ENCODE measurements around the gene PSMG4.

PSMG4 gene, protein sequence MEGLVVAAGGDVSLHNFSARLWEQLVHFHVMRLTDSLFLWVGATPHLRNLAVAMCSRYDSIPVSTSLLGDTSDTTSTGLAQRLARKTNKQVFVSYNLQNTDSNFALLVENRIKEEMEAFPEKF

DNA sequence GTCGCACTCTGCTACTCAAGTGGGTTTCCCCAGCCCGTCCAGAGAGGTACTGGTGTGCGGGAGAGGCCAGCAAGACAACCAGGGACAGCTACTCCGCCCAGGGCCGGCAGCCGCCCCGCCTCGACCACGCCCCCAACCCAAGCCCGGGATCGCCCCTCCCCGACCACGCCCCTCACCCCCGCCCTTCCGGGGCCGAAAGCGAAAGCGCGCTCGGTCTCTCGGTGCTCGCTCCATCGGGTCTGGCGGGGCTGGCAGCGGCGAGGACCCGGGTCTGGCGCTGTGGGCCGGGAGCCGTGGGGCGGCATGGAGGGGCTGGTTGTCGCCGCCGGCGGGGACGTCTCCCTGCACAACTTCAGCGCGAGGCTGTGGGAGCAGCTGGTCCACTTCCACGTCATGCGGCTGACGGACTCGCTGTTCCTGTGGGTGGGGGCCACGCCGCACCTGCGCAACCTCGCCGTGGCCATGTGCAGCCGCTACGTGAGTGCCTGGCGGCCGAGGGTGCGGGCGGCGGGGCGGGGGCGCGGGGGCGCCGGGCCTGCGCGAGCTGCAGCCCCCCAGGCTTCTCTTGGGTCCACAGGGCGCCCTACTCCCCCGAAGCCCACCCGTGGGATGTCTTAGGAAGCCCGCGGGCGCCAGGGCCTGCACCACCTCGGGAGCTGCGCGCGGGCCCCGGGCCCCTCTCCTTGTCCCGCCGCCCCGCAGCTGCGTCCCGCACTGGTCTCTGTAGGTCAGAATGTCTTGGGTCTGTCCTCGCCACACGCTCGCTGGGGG lies at the start of gene PSMG4:
TSS of gene PSMG4 (plus strand) at position 228 of the 771 bp plus-strand sequence. CDS start at position 304, 76 bp downstream.
- peak; percentile 94 for DNase-seq (ENCODE audit: low spot score)

DNA sequence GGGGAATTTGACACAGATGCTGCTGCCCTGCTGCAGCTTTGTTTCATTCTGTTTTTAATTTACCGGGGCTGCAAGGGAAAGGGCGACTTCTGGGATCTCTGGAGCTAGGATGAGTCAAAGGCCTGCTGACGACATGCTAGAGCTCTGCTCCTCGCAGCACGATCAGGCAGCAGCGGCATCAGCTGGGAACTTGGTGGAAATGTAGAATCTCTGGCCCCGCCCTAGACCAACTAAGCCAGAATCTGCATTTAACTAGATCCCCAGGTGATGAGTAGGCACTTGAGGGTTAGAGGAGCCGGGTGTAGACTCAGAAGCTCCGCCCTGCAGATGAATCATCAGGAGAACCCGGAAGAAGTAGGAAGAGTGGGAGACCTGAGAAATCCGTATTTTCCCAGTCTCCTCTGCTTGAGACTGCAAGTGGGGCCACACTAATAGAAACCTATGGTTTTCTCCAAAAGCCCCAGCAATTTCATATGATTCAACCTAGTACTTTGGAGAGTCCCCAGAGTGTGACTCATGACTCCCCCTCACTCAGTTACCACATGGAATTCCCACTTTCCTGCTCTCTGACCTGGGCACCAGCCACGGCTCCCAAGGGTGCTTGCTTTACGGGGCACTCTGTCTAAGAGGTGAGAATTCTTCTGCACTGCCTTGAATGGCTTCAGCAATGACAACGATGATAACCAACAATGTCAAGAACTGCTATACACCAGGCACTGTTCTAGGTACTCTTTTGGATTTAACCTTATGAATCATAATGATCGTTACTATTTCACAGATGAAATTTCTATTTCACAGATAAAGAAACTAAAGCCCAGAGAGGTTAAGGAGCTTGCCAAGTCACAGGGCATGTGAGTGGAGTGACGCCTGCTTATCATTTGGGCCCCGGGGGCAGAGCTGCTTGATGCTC lies 49.4 kb upstream of the PSMG4 start:
- DNase-seq (ENCODE audit: low spot score): peak; percentile 62

DNA sequence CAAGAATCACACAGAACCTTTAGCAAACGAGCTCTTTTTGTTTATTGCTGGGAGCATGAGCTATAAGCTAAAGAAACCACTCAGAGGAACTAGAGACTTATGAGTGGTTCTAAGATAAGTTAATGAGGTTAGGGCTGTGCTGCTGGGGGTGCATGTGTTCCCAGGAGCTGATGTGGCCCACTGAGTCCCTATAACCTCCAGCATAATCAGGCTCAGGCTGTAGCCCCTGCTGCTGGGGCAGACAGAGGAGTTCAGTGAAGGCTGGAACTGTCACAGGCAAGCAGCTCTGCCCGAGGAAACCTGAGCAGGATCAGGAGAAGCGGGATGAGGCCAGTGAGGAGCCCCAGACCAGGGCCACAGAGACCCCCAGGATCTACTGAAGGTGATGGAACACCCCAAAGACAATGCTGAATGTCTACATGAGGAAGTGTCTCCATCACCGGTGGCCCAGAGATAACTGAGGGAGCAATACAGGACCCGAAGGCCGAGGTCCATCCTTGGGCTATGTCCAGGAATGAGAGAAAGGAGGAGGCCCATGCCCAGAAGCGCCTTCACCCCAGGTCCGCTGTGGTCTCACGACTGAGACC lies 48.6 kb upstream of the PSMG4 start:
- DNase-seq (ENCODE audit: low spot score): no peak

DNA sequence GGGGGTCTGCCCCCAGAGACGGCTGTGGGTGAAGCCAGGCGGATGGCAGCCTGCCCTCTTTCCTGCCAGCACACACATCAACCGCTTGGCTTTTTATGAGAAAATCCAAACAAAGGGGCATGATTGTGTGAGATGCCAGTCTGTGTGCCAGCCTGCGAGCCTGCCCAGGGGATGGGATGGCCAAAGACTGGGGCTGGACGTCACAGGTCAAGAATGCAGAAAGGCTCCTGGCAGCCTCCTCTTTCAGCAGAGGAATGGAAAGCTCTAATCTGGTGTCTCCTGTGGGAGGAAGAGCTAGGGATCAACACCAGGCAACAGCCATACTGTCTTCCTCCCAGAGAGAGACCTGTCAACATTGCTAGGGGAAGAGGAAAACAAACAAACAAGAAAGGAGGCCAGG lies 47.1 kb upstream of the PSMG4 start:
- peak; percentile 91 for DNase-seq (ENCODE audit: low spot score)

DNA sequence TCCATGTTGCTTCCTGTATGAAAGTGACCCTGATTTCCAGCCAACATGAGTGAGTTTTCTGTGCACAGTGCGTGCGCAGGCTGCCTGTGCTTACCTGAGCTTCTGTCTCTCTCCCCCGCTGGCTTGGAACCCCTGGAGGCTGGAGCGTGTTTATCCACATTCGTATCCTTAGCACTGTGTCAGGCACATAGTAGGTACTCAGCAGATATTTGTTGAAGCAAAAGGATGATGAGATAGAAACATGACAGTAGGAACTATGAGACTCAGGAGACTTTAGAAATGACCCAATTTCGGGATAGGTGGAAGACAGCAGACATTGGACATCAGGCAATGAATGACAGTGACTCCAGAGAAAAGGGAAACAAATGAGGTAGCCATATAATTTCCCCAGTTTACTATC lies 46.5 kb upstream of the PSMG4 start:
- no peak for DNase-seq (ENCODE audit: low spot score)

DNA sequence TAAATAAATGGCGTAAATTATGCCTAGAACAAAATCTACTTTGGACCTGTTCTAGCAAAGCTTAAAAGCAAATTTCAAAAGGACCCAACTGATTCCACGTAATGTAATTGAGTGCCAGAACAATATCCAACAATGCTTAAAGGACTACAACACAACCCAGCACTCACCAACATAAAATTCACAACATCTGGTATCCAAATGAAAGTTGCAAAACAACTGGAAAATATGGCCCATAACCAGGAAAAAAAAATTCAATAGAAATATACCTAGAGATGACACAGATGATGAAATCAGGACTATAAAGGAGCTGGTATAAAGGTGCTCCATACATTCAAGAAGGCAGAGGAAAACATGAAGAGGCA lies 45.4 kb upstream of the PSMG4 start:
- DNase-seq (ENCODE audit: low spot score): no peak

DNA sequence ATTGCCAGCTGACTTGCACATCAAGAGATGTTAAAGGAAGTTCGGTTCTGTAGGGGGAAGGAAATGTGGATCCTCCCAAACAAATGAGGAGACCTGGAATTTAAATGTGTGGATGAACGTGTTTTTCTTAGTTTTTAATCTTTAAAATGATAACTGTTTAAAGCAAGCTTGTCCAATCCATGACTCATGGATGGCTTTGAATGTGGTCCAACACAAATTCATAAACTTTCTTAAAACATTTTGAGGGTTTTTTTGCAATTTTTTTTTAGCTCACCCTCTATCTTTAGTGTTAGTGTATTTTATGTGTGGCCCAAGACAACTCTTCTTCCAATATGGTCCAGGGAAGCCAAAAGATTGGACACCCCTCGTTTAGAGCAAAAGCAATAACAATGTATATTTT lies 43.8 kb upstream of the PSMG4 start:
- DNase-seq (ENCODE audit: low spot score): no peak

DNA sequence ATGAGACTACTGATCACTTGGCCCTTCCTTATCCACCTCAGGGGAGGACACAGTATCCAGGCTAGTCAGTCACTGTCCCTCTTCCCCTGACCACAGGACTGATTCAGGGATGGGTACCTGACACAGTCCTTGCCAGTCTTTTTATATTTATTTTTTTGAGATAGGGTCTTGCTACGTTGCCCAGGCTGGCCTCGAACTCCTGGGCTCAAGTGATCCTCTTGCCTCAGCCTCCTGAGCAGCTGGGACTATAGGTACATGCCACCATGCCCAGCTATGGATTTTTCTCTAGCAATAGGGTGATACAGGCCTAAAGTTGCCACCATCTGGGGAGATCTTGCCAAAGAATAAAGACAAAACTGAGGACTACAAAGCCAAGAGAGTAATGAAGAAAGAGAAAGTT lies 41.5 kb upstream of the PSMG4 start:
- DNase-seq (ENCODE audit: low spot score): no peak

DNA sequence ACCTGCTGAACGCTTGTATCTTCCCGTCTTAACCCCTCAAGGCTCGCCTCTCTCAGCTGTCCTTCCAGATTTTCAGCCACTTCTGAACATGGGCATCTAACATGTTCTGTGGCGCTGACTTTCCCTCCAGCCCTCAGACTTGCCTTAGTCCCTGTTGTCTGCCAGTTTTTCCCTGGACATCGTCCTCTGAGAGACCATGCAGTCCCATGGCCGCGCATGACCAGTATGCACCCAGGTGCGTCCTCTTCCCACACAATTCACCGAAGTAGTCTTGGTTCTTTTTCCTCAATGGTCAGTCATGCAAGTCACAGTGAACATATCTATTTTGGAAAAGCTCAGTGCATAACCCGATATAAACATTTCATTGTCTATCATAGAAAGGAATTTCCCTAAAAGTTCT lies 40.5 kb upstream of the PSMG4 start:
- no peak for DNase-seq (ENCODE audit: low spot score)

DNA sequence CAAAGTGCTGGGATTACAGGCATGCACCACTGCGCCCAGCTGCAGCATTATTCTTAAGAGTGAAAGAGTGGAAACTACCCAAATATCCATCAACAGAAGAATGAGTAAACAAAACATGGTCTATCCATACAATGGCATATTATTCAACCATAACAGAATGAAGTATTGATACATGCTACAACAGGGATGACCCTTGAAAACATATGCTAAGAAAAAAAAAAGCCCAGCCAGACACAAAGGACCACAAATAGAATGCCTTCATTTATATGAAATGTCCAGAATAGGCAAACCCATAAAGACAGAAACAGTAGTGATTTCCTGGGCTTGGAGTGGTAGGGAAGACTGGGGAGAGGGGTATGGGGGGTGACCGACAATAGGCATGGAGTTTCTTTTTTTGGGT lies 38.4 kb upstream of the PSMG4 start:
- DNase-seq (ENCODE audit: low spot score): peak; percentile 31

DNA sequence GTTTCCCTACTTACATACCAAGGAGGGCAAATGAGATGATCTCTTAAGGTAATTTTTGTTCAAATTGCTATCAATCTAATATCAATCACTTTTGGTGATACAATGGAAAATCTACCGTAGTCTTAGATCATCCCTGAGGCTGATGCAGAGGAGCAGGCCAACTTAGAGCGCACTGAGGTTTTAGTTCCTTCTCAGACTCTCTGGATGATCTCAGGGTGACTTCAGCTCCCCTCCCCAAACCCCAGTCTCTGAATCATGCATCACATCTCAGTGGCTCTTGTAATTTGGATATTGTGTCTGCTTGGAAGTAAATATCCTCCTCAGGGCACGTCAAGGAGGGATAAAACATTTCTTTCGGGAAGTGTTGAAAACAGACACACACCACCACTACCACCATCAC lies 37.2 kb upstream of the PSMG4 start:
- DNase-seq (ENCODE audit: low spot score): no peak

DNA sequence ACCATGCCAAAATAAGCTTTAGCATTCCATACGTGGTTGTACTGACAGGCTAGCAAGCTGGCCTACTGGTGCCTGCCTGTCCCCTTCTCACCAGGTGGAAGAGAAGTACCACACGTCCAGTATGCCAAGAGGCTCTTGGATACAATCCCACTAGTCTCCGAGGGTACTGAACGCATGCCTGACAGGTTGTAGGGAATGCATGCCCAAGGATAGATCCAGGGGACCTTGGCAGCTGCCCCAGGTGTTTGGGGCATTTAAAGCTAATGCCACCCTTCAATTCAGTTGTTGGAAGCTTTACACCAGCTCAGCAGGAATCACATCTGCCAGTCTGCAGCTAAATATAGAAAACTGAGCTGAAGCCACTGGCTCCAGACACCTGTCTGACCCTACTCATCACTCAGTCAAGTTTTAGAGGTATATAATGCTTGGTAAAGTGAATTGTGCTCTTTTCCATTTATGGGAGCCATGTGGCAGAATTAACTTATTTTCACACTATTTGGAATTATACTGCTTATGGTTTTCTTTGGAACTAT lies 36.2 kb upstream of the PSMG4 start:
- no peak for DNase-seq (ENCODE audit: low spot score)

DNA sequence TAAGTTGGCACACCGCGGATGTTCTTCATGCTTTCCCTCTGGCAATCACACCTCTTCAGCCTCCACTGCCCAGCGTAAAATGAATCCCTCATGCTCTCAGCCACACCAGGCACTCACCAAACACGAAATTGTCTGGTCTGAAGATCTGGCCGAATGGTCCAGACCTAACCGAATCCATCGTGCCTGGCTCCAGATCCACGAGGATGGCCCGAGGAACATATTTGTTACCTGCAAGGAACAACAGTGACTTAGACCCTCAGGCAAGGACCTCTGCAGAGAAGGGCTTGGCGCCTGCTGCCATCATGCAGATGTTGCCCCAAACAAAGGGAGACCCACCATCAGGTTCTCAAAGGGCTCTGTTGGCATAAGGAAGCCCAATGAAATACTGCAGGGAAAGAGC lies 32.7 kb upstream of the PSMG4 start:
- DNase-seq (ENCODE audit: low spot score): no peak

DNA sequence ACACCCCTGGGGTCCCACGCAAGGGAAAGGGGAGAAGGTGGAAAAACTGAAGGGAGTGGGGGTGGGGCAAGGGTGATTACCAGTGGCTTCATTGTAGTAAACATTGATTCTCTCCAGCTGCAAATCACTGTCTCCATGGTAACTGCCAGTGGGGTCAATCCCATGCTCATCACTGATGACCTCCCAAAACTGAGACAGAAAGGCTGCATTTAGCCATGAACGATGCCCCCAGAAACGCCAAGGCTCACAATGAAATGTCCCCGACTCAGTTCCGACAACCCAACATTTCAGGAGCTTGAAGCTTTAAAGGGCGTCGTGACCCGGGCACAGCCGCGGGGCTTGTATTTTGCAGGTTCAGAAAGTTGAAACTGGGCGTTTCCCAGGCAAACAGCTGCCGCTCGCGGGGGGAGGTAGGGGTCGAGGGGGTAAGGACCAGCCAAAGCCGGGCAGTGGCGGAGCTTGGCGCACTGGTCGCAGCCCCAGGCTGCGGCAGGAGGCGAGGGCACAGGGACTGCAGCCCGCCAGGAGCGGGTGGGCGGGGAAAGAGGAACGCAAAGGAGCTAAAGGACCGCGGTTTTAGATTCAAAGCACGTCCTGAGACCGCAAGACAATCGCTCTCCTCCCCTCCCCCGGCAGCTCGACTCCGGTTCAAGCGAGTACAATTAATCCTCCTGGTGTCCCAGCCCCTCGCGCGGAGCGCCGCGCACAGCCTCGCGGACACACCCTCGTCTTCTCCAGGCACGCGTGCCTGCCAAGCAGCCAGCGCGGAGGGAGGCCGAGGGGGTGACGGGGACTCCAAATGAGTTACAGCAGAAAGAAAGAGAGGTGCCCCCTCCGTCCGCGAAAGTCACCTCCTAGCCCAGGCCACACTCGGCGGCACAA lies 32.0 kb upstream of the PSMG4 start:
- DNase-seq (ENCODE audit: low spot score): peak; percentile 69

DNA sequence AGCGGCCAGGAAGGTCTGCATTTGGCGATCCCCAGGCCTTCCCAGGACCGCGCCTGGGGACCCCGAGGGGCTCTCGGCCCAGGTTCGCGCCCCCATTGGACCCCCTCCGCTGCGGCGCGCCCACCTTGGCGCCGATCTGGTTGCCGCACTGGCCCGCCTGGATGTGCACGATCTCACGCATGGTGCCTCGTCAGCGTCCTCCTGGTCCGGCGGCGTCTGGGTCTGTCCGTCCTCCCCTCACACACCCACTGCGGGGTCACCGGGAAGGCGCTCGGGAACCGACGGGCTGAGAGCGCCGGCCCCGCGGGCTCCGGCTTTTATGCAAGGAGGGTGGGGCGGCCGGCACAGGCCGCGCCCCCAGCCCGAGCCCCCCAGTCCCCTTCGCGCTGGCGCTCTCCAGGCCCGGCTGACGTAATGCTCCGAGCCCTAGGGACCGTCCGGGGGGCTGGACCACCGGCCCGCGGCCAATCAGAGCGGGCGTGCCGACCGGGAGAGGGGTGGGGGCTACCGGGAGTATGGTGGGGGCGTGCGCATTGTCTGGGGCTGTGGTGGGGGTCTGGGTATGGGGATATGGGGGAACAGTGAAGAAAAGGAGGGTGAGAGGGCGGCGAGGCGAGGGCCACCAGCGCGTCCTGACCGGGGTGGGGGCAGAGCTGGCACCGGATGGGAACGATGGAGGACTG lies 31.2 kb upstream of the PSMG4 start, which contains the start of gene TUBB2B:
TSS of gene TUBB2B (minus strand) at position 291 of the 683 bp plus-strand sequence. CDS start at position 181, 110 bp downstream.
- DNase-seq (ENCODE audit: low spot score): peak; percentile 71

DNA sequence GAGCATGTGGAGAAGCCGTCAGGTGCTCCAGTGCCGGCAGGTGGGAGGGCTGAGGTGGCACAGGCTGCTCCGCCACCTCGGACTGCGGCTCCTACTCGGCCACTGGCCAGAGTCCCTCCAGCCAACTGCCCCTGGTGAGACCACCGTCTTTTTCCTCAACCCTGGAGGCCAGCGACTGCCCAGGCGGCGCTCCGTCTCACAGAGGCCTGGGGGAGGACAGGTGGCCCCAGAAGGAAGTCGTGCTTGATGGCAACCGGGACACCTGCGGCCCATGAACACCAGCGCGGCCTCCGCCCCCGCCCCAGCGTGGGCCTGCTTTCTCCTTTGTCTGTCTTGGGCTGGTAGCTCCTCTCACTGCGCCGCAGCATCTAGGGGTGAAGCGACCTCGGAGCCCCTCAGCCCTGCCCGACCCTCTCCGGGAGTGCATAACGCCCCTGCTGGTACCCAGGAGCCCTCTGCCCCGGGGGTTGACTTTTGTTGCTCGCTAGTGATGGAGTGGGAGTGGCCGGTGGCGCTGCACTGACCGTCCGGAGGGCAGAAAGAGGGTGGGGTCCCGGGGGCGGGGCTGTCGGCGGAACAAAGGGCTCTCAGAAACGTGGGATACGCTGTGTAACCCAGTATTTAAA lies 30.6 kb upstream of the PSMG4 start:
- DNase-seq (ENCODE audit: low spot score): no peak

DNA sequence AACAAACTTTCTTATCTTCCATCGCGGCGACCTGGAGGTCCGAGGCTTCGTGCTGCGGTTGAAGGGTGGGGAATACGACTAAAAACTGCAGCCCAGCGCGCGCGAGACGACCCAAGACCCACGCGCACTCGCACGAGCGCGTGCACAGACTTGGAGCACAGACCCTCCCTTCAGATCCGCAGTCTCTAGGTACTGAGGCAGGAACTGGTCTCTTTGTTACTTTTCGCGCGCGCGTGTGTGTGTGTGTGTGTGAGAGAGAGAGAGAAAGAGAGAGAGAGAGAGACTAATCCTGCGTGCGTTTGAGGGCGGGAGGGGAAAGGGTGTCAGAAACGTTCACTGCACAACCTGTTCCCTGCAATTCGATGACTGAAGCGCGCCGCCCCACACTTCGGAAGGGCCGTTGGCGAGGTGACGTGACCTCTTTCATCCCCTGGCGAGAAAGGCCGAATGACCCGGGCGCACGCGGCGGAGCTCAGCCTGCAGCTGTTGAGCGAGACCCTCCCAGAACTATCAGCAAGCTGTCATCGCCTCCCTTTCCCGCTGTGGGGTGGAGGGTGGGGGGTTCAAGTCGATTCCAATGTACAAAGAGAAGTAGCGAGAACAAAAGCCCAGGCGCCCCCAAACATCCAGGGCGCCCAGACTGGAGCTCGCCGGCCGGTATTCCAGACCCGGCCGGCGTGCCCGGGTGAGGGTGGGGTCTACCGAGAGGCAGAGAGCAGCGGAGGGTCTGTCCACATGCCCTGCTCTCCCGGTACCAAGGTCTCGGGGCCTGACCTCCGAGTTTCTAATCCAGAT lies 29.8 kb upstream of the PSMG4 start:
- no peak for DNase-seq (ENCODE audit: low spot score)

DNA sequence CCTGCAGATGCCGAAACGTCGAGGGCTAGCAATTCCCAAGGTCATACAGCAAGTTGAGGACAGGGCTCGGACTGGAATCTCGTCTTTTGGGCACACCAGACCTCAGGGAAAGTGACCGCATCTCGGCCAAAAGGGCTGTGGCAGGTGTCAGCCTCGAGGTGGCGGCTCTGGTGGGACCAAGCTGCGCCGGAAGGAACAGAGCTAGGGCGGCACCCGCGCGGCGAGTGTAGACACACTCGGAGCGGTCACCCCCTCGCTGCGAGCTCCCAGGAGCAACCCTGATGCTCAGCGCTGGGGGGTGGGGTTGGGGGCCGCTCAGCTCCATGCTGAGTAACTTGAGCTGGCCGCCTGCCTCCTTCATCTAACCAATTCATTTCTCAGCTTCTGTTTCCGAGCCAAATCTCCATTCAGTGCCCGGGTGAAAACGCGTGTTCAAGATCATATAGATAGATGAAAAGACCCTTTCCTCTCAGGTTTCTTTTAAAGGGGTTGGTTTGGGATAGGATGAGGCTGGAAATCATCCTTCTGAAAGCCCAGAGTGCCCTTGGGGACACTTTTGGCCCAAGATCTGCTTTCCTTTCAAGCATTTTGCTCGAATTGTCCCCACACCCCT lies 29.1 kb upstream of the PSMG4 start:
- no peak for DNase-seq (ENCODE audit: low spot score)
